Right cardiac atrium (tissue), 5 donors: ENCODE results near the gene ZNF697. TPM values are rescaled to one million over a fixed set of nuclear protein-coding genes. Genes with fewer than 3 reads are reported as not detected.

Experiments
- ATAC-seq, 2 donors: fragments of 200-7000 bp; cut with Tn5 transposase; one replicate each; pipeline versions ENCODE4 v1.8.0 to v1.9.1; 2020; ENCODE audit warnings: moderate library complexity in 2 of 2, mild to moderate bottlenecking in 1 of 2
- DNase-seq, 3 donors: peaks; one replicate each; pipeline ENCODE4 v3.0.0-alpha.2; 2020
- H3K27ac ChIP-seq: one replicate; pipeline ENCODE4 v1.5.1; 2013; ENCODE audit warnings: mild to moderate bottlenecking, low read length, control low read depth, moderate library complexity
- H3K27me3 ChIP-seq: one replicate; pipeline ENCODE4 v1.6.1; 2013; ENCODE audit not compliant: control insufficient read depth, insufficient read depth
- H3K4me1 ChIP-seq: one replicate; pipeline ENCODE4 v1.6.1; 2013; ENCODE audit warnings: low read length; ENCODE audit not compliant: control insufficient read depth, insufficient read depth
- H3K4me3 ChIP-seq: one replicate; pipeline ENCODE4 v1.5.1; 2013; ENCODE audit warnings: low read length, control low read depth
- H3K9me3 ChIP-seq: one replicate; pipeline ENCODE4 v1.6.1; 2013; ENCODE audit warnings: low read length; ENCODE audit not compliant: control insufficient read depth
- WGBS: extraction: QIAGEN DNeasy Blood & Tissue Kit; methylation state at CpG from one replicate; pipeline ENCODE4 v1.1.7; 2013; 5-methylcytosine and 5-hydroxymethylcytosine counted together
- intact Hi-C, 4 donors: fragments of 100-400 bp; cut with DNase I; formaldehyde crosslinking; loops; one replicate each; pipeline versions ENCODE4 v1.11.0 to v1.14.0; 2022 to 2023
- polyA plus RNA-seq: library from polyadenylated mRNA; stranded (reverse); fragments of 200-250 nt; gene quantifications from one replicate; pipeline ENCODE4 v1.2.3, GENCODE V29; 2013
- total RNA-seq, 4 donors: library from RNA; stranded (reverse); fragmentation: NEBNext Ultra II Directional; extraction: Animal tissue kit (Norgen Biotek cat#: 25700); gene quantifications; one replicate each; pipeline ENCODE4 v1.2.1, GENCODE V29; 2021
- donor health status: healthy with polysubstance abuse.
- donor health status: DM: no; HTN: yes; CAD: no.
- donor health status: DM: no; HTN: no; CAD: no.
- donor health status: DM: no; HTN: yes; CAD: no; lungs with severe emphysema.
- donor health status: DM: yes; HTN: yes; CAD: no.

Gene ZNF697
- total and polyA plus RNA-seq, 5 donors, result 4.3 to 14.8 (median 10.7) TPM

- intact Hi-C loops, result loop anchor here in 3 of 4 donors (2.0 kb wide), 2 partner anchors 47 to 51 kb away; no protein-coding TSS in a partner anchor
- DNase-seq, result no peak
- Histone ChIP-seq H3K27ac (no peak overlapping the region), H3K4me1 (no peaks in the 10 kb centered on the region), H3K4me3 (no peak overlapping the region), H3K9me3 (no peaks in the 10 kb centered on the region), H3K27me3 (no peaks in the 10 kb centered on the region)
- 71% methylated on average over 3 of the region's 3 CpGs for WGBS
- ATAC-seq, result no peak
Measured at GRCh38 chr1:119662034-119662437, 14.0 kb upstream of the ZNF697 start.

- no peak for ATAC-seq
- no peaks in the 10 kb centered on the region for H3K9me3 ChIP-seq
- H3K27ac ChIP-seq, result no peak overlapping the region
- intact Hi-C loops, result no loop called here
- H3K4me1 ChIP-seq, result peaks cover 2% of the 10 kb centered on the region
- no peaks in the 10 kb centered on the region for H3K27me3 ChIP-seq
- WGBS, result 71% methylated on average over 5 of the region's 5 CpGs
- H3K4me3 ChIP-seq, result no peak overlapping the region
- DNase-seq, result no peak
Measured at GRCh38 chr1:119660253-119661083, 12.4 kb upstream of the ZNF697 start.

- ATAC-seq (peak; percentile 75 to 87), DNase-seq (peak; percentile 61 to 86 (median 83))
- Histone ChIP-seq H3K9me3 (no peaks in the 10 kb centered on the region), H3K4me1 (peaks cover 2% of the 10 kb centered on the region), H3K27ac (no peak overlapping the region), H3K27me3 (no peaks in the 10 kb centered on the region), H3K4me3 (no peak overlapping the region)
- intact Hi-C loops, result no loop called here
- WGBS, result 43% methylated on average over 3 of the region's 3 CpGs
Measured at GRCh38 chr1:119659628-119660027, 11.6 kb upstream of the ZNF697 start.

- WGBS, result 87% methylated on average over 5 of the region's 5 CpGs
- intact Hi-C loops, result no loop called here
- Histone ChIP-seq H3K4me3 (no peak overlapping the region), H3K9me3 (no peaks in the 10 kb centered on the region), H3K27ac (no peak overlapping the region), H3K27me3 (no peaks in the 10 kb centered on the region), H3K4me1 (peaks cover 2% of the 10 kb centered on the region)
- ATAC-seq (no peak), DNase-seq (no peak)
Measured at GRCh38 chr1:119656410-119656955, 8.4 kb upstream of the ZNF697 start.

- no peaks in the 10 kb centered on the region for H3K27me3 ChIP-seq
- no peaks in the 10 kb centered on the region for H3K9me3 ChIP-seq
- DNase-seq (no peak), ATAC-seq (peak; percentile 50 to 73)
- intact Hi-C loops, result no loop called here
- H3K4me3 ChIP-seq, result no peak overlapping the region
- no peak overlapping the region for H3K27ac ChIP-seq
- WGBS, result 36% methylated on average over 1 of the region's 1 CpG
- peaks cover 2% of the 10 kb centered on the region for H3K4me1 ChIP-seq
Measured at GRCh38 chr1:119655154-119655553, 7.1 kb upstream of the ZNF697 start.

- Histone ChIP-seq H3K27me3 (no peaks in the 10 kb centered on the region), H3K4me3 (no peak overlapping the region), H3K9me3 (no peaks in the 10 kb centered on the region), H3K27ac (peak overlapping the region; percentile 30), H3K4me1 (peaks cover 2% of the 10 kb centered on the region)
- no peak for DNase-seq
- WGBS, result 60% methylated on average over 3 of the region's 3 CpGs
- intact Hi-C loops, result no loop called here
- peak in 1 of 2 donors; percentile 59 for ATAC-seq
Measured at GRCh38 chr1:119653839-119654170, 5.7 kb upstream of the ZNF697 start.

- no peak overlapping the region for H3K27ac ChIP-seq
- ATAC-seq, result no peak
- no peak for DNase-seq
- 79% methylated on average over 4 of the region's 4 CpGs for WGBS
- intact Hi-C loops, result no loop called here
- no peak overlapping the region for H3K4me3 ChIP-seq
- peaks cover 2% of the 10 kb centered on the region for H3K4me1 ChIP-seq
- no peaks in the 10 kb centered on the region for H3K9me3 ChIP-seq
- no peaks in the 10 kb centered on the region for H3K27me3 ChIP-seq
Measured at GRCh38 chr1:119653135-119653838, 5.2 kb upstream of the ZNF697 start.

- DNase-seq (no peak), ATAC-seq (no peak)
- intact Hi-C loops, result no loop called here
- 96% methylated on average over 4 of the region's 4 CpGs for WGBS
- Histone ChIP-seq H3K27ac (no peak overlapping the region), H3K9me3 (no peaks in the 10 kb centered on the region), H3K27me3 (no peaks in the 10 kb centered on the region), H3K4me3 (no peak overlapping the region), H3K4me1 (peaks cover 2% of the 10 kb centered on the region)
Measured at GRCh38 chr1:119652587-119652986, 4.5 kb upstream of the ZNF697 start.

GRCh38 chr1:119651641-119652040, 3.6 kb upstream of the ZNF697 start:
- intact Hi-C loops, result no loop called here
- H3K9me3 ChIP-seq, result no peaks in the 10 kb centered on the region
- no peak for ATAC-seq

GRCh38 chr1:119651133-119651532, 3.1 kb upstream of the ZNF697 start:
- Histone ChIP-seq H3K27ac (no peak overlapping the region), H3K27me3 (no peaks in the 10 kb centered on the region), H3K4me1 (peaks cover 5% of the 10 kb centered on the region), H3K4me3 (no peak overlapping the region), H3K9me3 (no peaks in the 10 kb centered on the region)
- no peak for ATAC-seq
- 70% methylated on average over 2 of the region's 2 CpGs for WGBS
- intact Hi-C loops, result no loop called here
- no peak for DNase-seq

More at GRCh38 chr1:119651641-119652040, 3.6 kb upstream of the ZNF697 start:
- H3K4me1 ChIP-seq, result peaks cover 2% of the 10 kb centered on the region
- H3K27ac ChIP-seq, result no peak overlapping the region
- 94% methylated on average over 1 of the region's 1 CpG for WGBS
- no peak overlapping the region for H3K4me3 ChIP-seq
- no peak for DNase-seq
- H3K27me3 ChIP-seq, result no peaks in the 10 kb centered on the region

- Histone ChIP-seq H3K27ac (peak overlapping the region; percentile 40), H3K27me3 (no peaks in the 10 kb centered on the region), H3K4me1 (peaks cover 3% of the 10 kb centered on the region), H3K4me3 (peak overlapping the region; percentile 76), H3K9me3 (no peaks in the 10 kb centered on the region)
- no peak for DNase-seq
- intact Hi-C loops, result no loop called here
- 15% methylated on average over 10 of the region's 10 CpGs for WGBS
- ATAC-seq, result no peak
Measured at GRCh38 chr1:119648620-119649004, 546 bp upstream of the ZNF697 start.
